ENCODE results near the gene SLC7A8.

SLC7A8 gene

GRCh38 chr14:23094666-23095195 is 88.7 kb downstream of the SLC7A8 start, which contains the start of gene ACIN1:
Gene ACIN1 (minus strand): TSS chr14:23095136. CDS start chr14:23095112, 24 bp downstream.
- no peaks in the 10 kb centered on the region for H3K27me3 ChIP-seq (ENCODE audit: control insufficient read depth, insufficient read depth, low read length)
- H3K4me3 ChIP-seq (ENCODE audit: low read depth, low read length) = peak within 1 kb of the TSS; percentile 96
- H3K9me3 ChIP-seq (ENCODE audit: control insufficient read depth, insufficient read depth, low read length) = no peaks in the 10 kb centered on the region
- H3K9ac ChIP-seq (ENCODE audit: low read depth, low read length) = peak within 1 kb of the TSS; percentile 98
- no peaks in the 10 kb centered on the region for H3K4me1 ChIP-seq (ENCODE audit: control insufficient read depth, insufficient read depth, low read length)
- H3K36me3 ChIP-seq (ENCODE audit: control insufficient read depth, insufficient read depth, low read length) = peaks cover 19% of the 10 kb centered on the region

GRCh38 chr14:23093991-23094665 is 89.3 kb downstream of the SLC7A8 start:
- no peaks in the 10 kb centered on the region for H3K27me3 ChIP-seq (ENCODE audit: control insufficient read depth, insufficient read depth, low read length)
- peaks cover 23% of the 10 kb centered on the region for H3K36me3 ChIP-seq (ENCODE audit: control insufficient read depth, insufficient read depth, low read length)

GRCh38 chr14:23093526-23093925 is 89.9 kb downstream of the SLC7A8 start:
- H3K27me3 ChIP-seq (ENCODE audit: control insufficient read depth, insufficient read depth, low read length) = no peaks in the 10 kb centered on the region
- no peaks in the 10 kb centered on the region for H3K9me3 ChIP-seq (ENCODE audit: control insufficient read depth, insufficient read depth, low read length)
- H3K4me3 ChIP-seq (ENCODE audit: low read depth, low read length) = peak overlapping the region; percentile 96
- peaks cover 23% of the 10 kb centered on the region for H3K36me3 ChIP-seq (ENCODE audit: control insufficient read depth, insufficient read depth, low read length)
- H3K4me1 ChIP-seq (ENCODE audit: control insufficient read depth, insufficient read depth, low read length) = no peaks in the 10 kb centered on the region
- peak overlapping the region; percentile 98 for H3K9ac ChIP-seq (ENCODE audit: low read depth, low read length)

More at GRCh38 chr14:23093991-23094665, 89.3 kb downstream of the SLC7A8 start:
- Histone ChIP-seq H3K9me3 (ENCODE audit: control insufficient read depth, insufficient read depth, low read length) (no peaks in the 10 kb centered on the region), H3K9ac (ENCODE audit: low read depth, low read length) (peak overlapping the region; percentile 98), H3K4me3 (ENCODE audit: low read depth, low read length) (peak overlapping the region; percentile 96), H3K4me1 (ENCODE audit: control insufficient read depth, insufficient read depth, low read length) (no peaks in the 10 kb centered on the region)

GRCh38 chr14:23093104-23093503 is 90.4 kb downstream of the SLC7A8 start:
- H3K4me1 ChIP-seq (ENCODE audit: control insufficient read depth, insufficient read depth, low read length) = no peaks in the 10 kb centered on the region
- H3K9ac ChIP-seq (ENCODE audit: low read depth, low read length) = no peak overlapping the region
- no peaks in the 10 kb centered on the region for H3K9me3 ChIP-seq (ENCODE audit: control insufficient read depth, insufficient read depth, low read length)
- H3K36me3 ChIP-seq (ENCODE audit: control insufficient read depth, insufficient read depth, low read length) = peaks cover 25% of the 10 kb centered on the region
- no peak overlapping the region for H3K4me3 ChIP-seq (ENCODE audit: low read depth, low read length)
- H3K27me3 ChIP-seq (ENCODE audit: control insufficient read depth, insufficient read depth, low read length) = no peaks in the 10 kb centered on the region

- peaks cover 25% of the 10 kb centered on the region for H3K36me3 ChIP-seq (ENCODE audit: control insufficient read depth, insufficient read depth, low read length)
- no peak overlapping the region for H3K4me3 ChIP-seq (ENCODE audit: low read depth, low read length)
- no peaks in the 10 kb centered on the region for H3K4me1 ChIP-seq (ENCODE audit: control insufficient read depth, insufficient read depth, low read length)
- H3K9ac ChIP-seq (ENCODE audit: low read depth, low read length) = no peak overlapping the region
- no peaks in the 10 kb centered on the region for H3K9me3 ChIP-seq (ENCODE audit: control insufficient read depth, insufficient read depth, low read length)
- H3K27me3 ChIP-seq (ENCODE audit: control insufficient read depth, insufficient read depth, low read length) = no peaks in the 10 kb centered on the region
Measured at GRCh38 chr14:23091294-23092225, 91.9 kb downstream of the SLC7A8 start.

- Histone ChIP-seq H3K27me3 (ENCODE audit: control insufficient read depth, insufficient read depth, low read length) (no peaks in the 10 kb centered on the region), H3K9me3 (ENCODE audit: control insufficient read depth, insufficient read depth, low read length) (no peaks in the 10 kb centered on the region)
Measured at GRCh38 chr14:23090254-23090636, 93.2 kb downstream of the SLC7A8 start.

GRCh38 chr14:23089498-23090253 is 93.8 kb downstream of the SLC7A8 start:
- H3K9me3 ChIP-seq (ENCODE audit: control insufficient read depth, insufficient read depth, low read length) = no peaks in the 10 kb centered on the region
- H3K4me3 ChIP-seq (ENCODE audit: low read depth, low read length) = no peak overlapping the region
- H3K4me1 ChIP-seq (ENCODE audit: control insufficient read depth, insufficient read depth, low read length) = no peaks in the 10 kb centered on the region
- H3K27me3 ChIP-seq (ENCODE audit: control insufficient read depth, insufficient read depth, low read length) = no peaks in the 10 kb centered on the region
- peaks cover 25% of the 10 kb centered on the region for H3K36me3 ChIP-seq (ENCODE audit: control insufficient read depth, insufficient read depth, low read length)
- no peak overlapping the region for H3K9ac ChIP-seq (ENCODE audit: low read depth, low read length)

More at GRCh38 chr14:23090254-23090636, 93.2 kb downstream of the SLC7A8 start:
- Histone ChIP-seq H3K9ac (ENCODE audit: low read depth, low read length) (no peak overlapping the region), H3K36me3 (ENCODE audit: control insufficient read depth, insufficient read depth, low read length) (peaks cover 25% of the 10 kb centered on the region), H3K4me1 (ENCODE audit: control insufficient read depth, insufficient read depth, low read length) (no peaks in the 10 kb centered on the region), H3K4me3 (ENCODE audit: low read depth, low read length) (no peak overlapping the region)

GRCh38 chr14:23086565-23086964 is 96.9 kb downstream of the SLC7A8 start:
- Histone ChIP-seq H3K9me3 (ENCODE audit: control insufficient read depth, insufficient read depth, low read length) (no peaks in the 10 kb centered on the region), H3K4me3 (ENCODE audit: low read depth, low read length) (no peak overlapping the region), H3K27me3 (ENCODE audit: control insufficient read depth, insufficient read depth, low read length) (no peaks in the 10 kb centered on the region), H3K4me1 (ENCODE audit: control insufficient read depth, insufficient read depth, low read length) (no peaks in the 10 kb centered on the region), H3K36me3 (ENCODE audit: control insufficient read depth, insufficient read depth, low read length) (peaks cover 22% of the 10 kb centered on the region), H3K9ac (ENCODE audit: low read depth, low read length) (no peak overlapping the region)

GRCh38 chr14:23085458-23085857 is 98.0 kb downstream of the SLC7A8 start:
- Histone ChIP-seq H3K4me1 (ENCODE audit: control insufficient read depth, insufficient read depth, low read length) (no peaks in the 10 kb centered on the region), H3K9ac (ENCODE audit: low read depth, low read length) (no peak overlapping the region), H3K4me3 (ENCODE audit: low read depth, low read length) (no peak overlapping the region), H3K36me3 (ENCODE audit: control insufficient read depth, insufficient read depth, low read length) (peaks cover 19% of the 10 kb centered on the region), H3K27me3 (ENCODE audit: control insufficient read depth, insufficient read depth, low read length) (no peaks in the 10 kb centered on the region), H3K9me3 (ENCODE audit: control insufficient read depth, insufficient read depth, low read length) (no peaks in the 10 kb centered on the region)

GRCh38 chr14:23080474-23080873 is 103.0 kb downstream of the SLC7A8 start:
- H3K36me3 ChIP-seq (ENCODE audit: control insufficient read depth, insufficient read depth, low read length) = peaks cover 32% of the 10 kb centered on the region
- H3K4me1 ChIP-seq (ENCODE audit: control insufficient read depth, insufficient read depth, low read length) = no peaks in the 10 kb centered on the region

GRCh38 chr14:23079716-23080115 is 103.7 kb downstream of the SLC7A8 start:
- Histone ChIP-seq H3K9me3 (ENCODE audit: control insufficient read depth, insufficient read depth, low read length) (no peaks in the 10 kb centered on the region), H3K27me3 (ENCODE audit: control insufficient read depth, insufficient read depth, low read length) (no peaks in the 10 kb centered on the region), H3K4me3 (ENCODE audit: low read depth, low read length) (no peak overlapping the region), H3K4me1 (ENCODE audit: control insufficient read depth, insufficient read depth, low read length) (no peaks in the 10 kb centered on the region), H3K9ac (ENCODE audit: low read depth, low read length) (no peak overlapping the region), H3K36me3 (ENCODE audit: control insufficient read depth, insufficient read depth, low read length) (peaks cover 37% of the 10 kb centered on the region)

More at GRCh38 chr14:23080474-23080873, 103.0 kb downstream of the SLC7A8 start:
- no peaks in the 10 kb centered on the region for H3K9me3 ChIP-seq (ENCODE audit: control insufficient read depth, insufficient read depth, low read length)
- H3K4me3 ChIP-seq (ENCODE audit: low read depth, low read length) = no peak overlapping the region
- H3K27me3 ChIP-seq (ENCODE audit: control insufficient read depth, insufficient read depth, low read length) = no peaks in the 10 kb centered on the region
- H3K9ac ChIP-seq (ENCODE audit: low read depth, low read length) = no peak overlapping the region

Data from iPS-15b (cell line).